ENCODE measurements around the gene MED13L. TPM values are rescaled to one million over a fixed set of nuclear protein-coding genes. Genes with fewer than 3 reads are reported as not detected.

Gene MED13L
- polyA plus RNA-seq, 1 donor (not counting 4 experiments of a cell fraction or from before 2014, with no cell fraction given): 31.7 TPM

GRCh38 chr12:116202940-116203339 lies 74.6 kb downstream of the MED13L start:
- Histone ChIP-seq H3K27ac (ENCODE audit: control insufficient read depth, insufficient read depth, low read length) (no peak overlapping the region), H3K9me3 (ENCODE audit: control insufficient read depth, low read depth, low read length) (no peaks in the 10 kb centered on the region), H3K27me3 (ENCODE audit: control insufficient read depth, extremely low read depth, insufficient read depth, low read length) (no peaks in the 10 kb centered on the region), H2AFZ (ENCODE audit: control insufficient read depth, low read length) (no peak overlapping the region), H3K4me1 (ENCODE audit: control insufficient read depth, extremely low read depth, insufficient read depth, low read length) (no peaks in the 10 kb centered on the region), H4K20me1 (ENCODE audit: control insufficient read depth, extremely low read depth, insufficient read depth, low read length) (peaks cover 5% of the 10 kb centered on the region), H3K9ac (ENCODE audit: control insufficient read depth, extremely low read depth, insufficient read depth, low read length) (no peak overlapping the region), H3K79me2 (ENCODE audit: control insufficient read depth, insufficient read depth, low read length) (peaks cover 83% of the 10 kb centered on the region), H3K4me2 (ENCODE audit: control insufficient read depth, extremely low read depth, insufficient read depth, low read depth, low read length) (no peak overlapping the region), H3K4me3 (ENCODE audit: control insufficient read depth in 2 of 3, extremely low read depth in 1 of 3, insufficient read depth in 2 of 3, low read depth in 1 of 3, low read length in 3 of 3) (no peak overlapping the region), H3K36me3 (ENCODE audit: control insufficient read depth in 2 of 2, extremely low read depth in 1 of 2, insufficient read depth in 2 of 2, low read length in 2 of 2) (peaks cover 0 to 1% of the 10 kb centered on the region in 2 experiments), H3K9me1 (ENCODE audit: control insufficient read depth, extremely low read depth, insufficient read depth, low read length) (peaks cover 2% of the 10 kb centered on the region)
- dilution Hi-C loops (cut with MboI; ENCODE audit: extremely low pct_ligation_motif_present, low sequenced_read_pairs): no loop called here
- DNase-seq (ENCODE audit: low read depth, low spot score) (no peak), FAIRE-seq (no peak)
- TF ChIP-seq EZH2 (IDR thresholded peaks at IDR 0.05; ENCODE audit: low read length): no peak
- peak in 1 of 3 experiments; percentile 16 for TF ChIP-seq CTCF (optimal IDR thresholded peaks at IDR 0.05 in 1 of 3, IDR thresholded peaks at IDR 0.05 in 1 of 3, conservative IDR thresholded peaks at IDR 0.05 in 1 of 3; ENCODE audit: extremely low read depth in 1 of 3, insufficient read depth in 2 of 3, low read length in 3 of 3)

GRCh38 chr12:116202433-116202832 lies 75.1 kb downstream of the MED13L start:
- no peak overlapping the region for H3K9ac ChIP-seq (ENCODE audit: control insufficient read depth, extremely low read depth, insufficient read depth, low read length)
- H3K4me3 ChIP-seq (ENCODE audit: control insufficient read depth in 2 of 3, extremely low read depth in 1 of 3, insufficient read depth in 2 of 3, low read depth in 1 of 3, low read length in 3 of 3): no peak overlapping the region
- H3K4me1 ChIP-seq (ENCODE audit: control insufficient read depth, extremely low read depth, insufficient read depth, low read length): no peaks in the 10 kb centered on the region
- H3K9me1 ChIP-seq (ENCODE audit: control insufficient read depth, extremely low read depth, insufficient read depth, low read length): peaks cover 2% of the 10 kb centered on the region
- H3K9me3 ChIP-seq (ENCODE audit: control insufficient read depth, low read depth, low read length): no peaks in the 10 kb centered on the region
- no peak overlapping the region for H3K4me2 ChIP-seq (ENCODE audit: control insufficient read depth, extremely low read depth, insufficient read depth, low read depth, low read length)
- dilution Hi-C loops (cut with MboI; ENCODE audit: extremely low pct_ligation_motif_present, low sequenced_read_pairs): no loop called here
- H3K27me3 ChIP-seq (ENCODE audit: control insufficient read depth, extremely low read depth, insufficient read depth, low read length): no peaks in the 10 kb centered on the region
- peaks cover 0 to 1% of the 10 kb centered on the region in 2 experiments for H3K36me3 ChIP-seq (ENCODE audit: control insufficient read depth in 2 of 2, extremely low read depth in 1 of 2, insufficient read depth in 2 of 2, low read length in 2 of 2)
- H2AFZ ChIP-seq (ENCODE audit: control insufficient read depth, low read length): no peak overlapping the region
- H3K27ac ChIP-seq (ENCODE audit: control insufficient read depth, insufficient read depth, low read length): no peak overlapping the region
- FAIRE-seq (no peak), DNase-seq (ENCODE audit: low read depth, low spot score) (no peak)
- peaks cover 5% of the 10 kb centered on the region for H4K20me1 ChIP-seq (ENCODE audit: control insufficient read depth, extremely low read depth, insufficient read depth, low read length)
- peaks cover 83% of the 10 kb centered on the region for H3K79me2 ChIP-seq (ENCODE audit: control insufficient read depth, insufficient read depth, low read length)
- TF ChIP-seq CTCF (optimal IDR thresholded peaks at IDR 0.05 in 1 of 3, IDR thresholded peaks at IDR 0.05 in 1 of 3, conservative IDR thresholded peaks at IDR 0.05 in 1 of 3; ENCODE audit: extremely low read depth in 1 of 3, insufficient read depth in 2 of 3, low read length in 3 of 3): no peak
- TF ChIP-seq EZH2 (IDR thresholded peaks at IDR 0.05; ENCODE audit: low read length): no peak

Measured in keratinocyte (primary cell).